A673 (cell line): ENCODE results near the gene RP9. TPM values are rescaled to one million over a fixed set of nuclear protein-coding genes. Genes with fewer than 3 reads are reported as not detected.

Experiments
- BruUV-seq: library from RNA; stranded (reverse); fragments of 400-500 nt; replicated peaks from 2 replicates; lab custom pipeline; 2021; lab: Mats Ljungman, UMichigan
- CTCF ChIA-PET: fragments of 300-600 bp; sonication (Branson Sonifier 250); formaldehyde crosslinking; loops from one replicate; lab custom pipeline; 2022; ENCODE audit warnings: antibody characterized with exemption; lab: Charles Lee
- POLR2A ChIA-PET: fragments of 300-600 bp; sonication (Branson Sonifier 250); formaldehyde crosslinking; loops from one replicate; lab custom pipeline; 2022; ENCODE audit warnings: antibody characterized with exemption; ENCODE audit not compliant: low non-redundant PET; lab: Charles Lee
- DNase-seq: peaks from one replicate; pipeline ENCODE4 v3.0.0-alpha.2; 2015; ENCODE audit warnings: low spot score
- H3K27ac ChIP-seq: fragments of 200-600 bp; sonication (generic); 2 replicates; pipeline ENCODE4 v1.5.1; 2016; ENCODE audit warnings: mixed run types, low read depth, mild to moderate bottlenecking, mixed read lengths, antibody characterized with exemption, low read length; ENCODE audit not compliant: poor library complexity, severe bottlenecking
- H3K27me3 ChIP-seq: fragments of 200-600 bp; sonication (generic); replicated peaks from 2 replicates; pipeline ENCODE4 v1.6.1; 2017; ENCODE audit warnings: mixed run types, low read depth, mild to moderate bottlenecking, mixed read lengths, antibody characterized with exemption, low read length; ENCODE audit not compliant: insufficient read depth, poor library complexity
- H3K36me3 ChIP-seq: fragments of 200-600 bp; sonication (generic); 2 replicates; pipeline ENCODE4 v1.6.1; 2016; ENCODE audit warnings: mixed run types, mild to moderate bottlenecking, mixed read lengths, antibody characterized with exemption, low read length; ENCODE audit not compliant: insufficient read depth, poor library complexity, severe bottlenecking
- H3K4me1 ChIP-seq: fragments of 200-600 bp; sonication (generic); 2 replicates; pipeline ENCODE4 v1.6.1; 2017; ENCODE audit warnings: mixed run types, mild to moderate bottlenecking, mixed read lengths, antibody characterized with exemption, low read length; ENCODE audit not compliant: insufficient read depth, poor library complexity, severe bottlenecking
- H3K4me3 ChIP-seq: fragments of 200-600 bp; sonication (generic); 2 replicates; pipeline ENCODE4 v1.5.1; 2016; ENCODE audit warnings: low read depth, mixed run types, mild to moderate bottlenecking, mixed read lengths, low read length; ENCODE audit not compliant: poor library complexity, severe bottlenecking
- H3K9me3 ChIP-seq: fragments of 200-600 bp; sonication (generic); 2 replicates; pipeline ENCODE4 v1.6.1; 2016; ENCODE audit warnings: mixed run types, low read depth, mild to moderate bottlenecking, mixed read lengths, antibody characterized with exemption, low read length; ENCODE audit not compliant: poor library complexity, severe bottlenecking
- CTCF ChIP-seq: fragments of 300-800, 200-600 bp; sonication (generic); conservative IDR thresholded peaks from 2 replicates; pipeline ENCODE4 v1.5.1; 2017; ENCODE audit warnings: low read depth, mild to moderate bottlenecking, antibody characterized with exemption, low read length, moderate library complexity, mixed read lengths
- EZH2 ChIP-seq: fragments of 200-600 bp; sonication (generic); IDR thresholded peaks from 2 replicates; pipeline ENCODE4 v1.6.1; 2017; ENCODE audit warnings: borderline replicate concordance, low read depth, mild to moderate bottlenecking, mixed read lengths, antibody characterized with exemption, low read length; ENCODE audit not compliant: poor library complexity, severe bottlenecking
- intact Hi-C: fragments of 100-400 bp; cut with micrococcal nuclease; formaldehyde crosslinking; loops from one replicate; pipeline ENCODE4 v1.10.0; 2022; ENCODE audit not compliant: unreplicated experiment
- total RNA-seq: library from RNA; stranded (reverse); gene quantifications from 2 replicates; pipeline ENCODE4 v1.2.3, GENCODE V29; 2021

Gene RP9
- total RNA-seq, 1 experiment from 2014 or later: 29.5 TPM

GRCh38 chr7:33156441-33156840 is 47.2 kb upstream of the RP9 start:
- Histone ChIP-seq H3K9me3 (no peaks in the 10 kb centered on the region), H3K27me3 (no peaks in the 10 kb centered on the region), H3K36me3 (no peaks in the 10 kb centered on the region), H3K4me1 (no peaks in the 10 kb centered on the region), H3K4me3 (no peak overlapping the region), H3K27ac (no peak overlapping the region)
- intact Hi-C loops: no loop called here
- BruUV-seq: no TSS peak
- CTCF ChIA-PET: no interaction called here
- POLR2A ChIA-PET: no interaction called here
- TF ChIP-seq EZH2 (no peak), CTCF (no peak)
- DNase-seq: no peak

- no peak overlapping the region for H3K4me3 ChIP-seq
- H3K4me1 ChIP-seq: no peaks in the 10 kb centered on the region
- intact Hi-C loops: no loop called here
- TF ChIP-seq CTCF: no peak
- POLR2A ChIA-PET: no interaction called here
- CTCF ChIA-PET: no interaction called here
- no peaks in the 10 kb centered on the region for H3K27me3 ChIP-seq
- no peaks in the 10 kb centered on the region for H3K9me3 ChIP-seq
- no TSS peak for BruUV-seq
- no peak for DNase-seq
- H3K36me3 ChIP-seq: no peaks in the 10 kb centered on the region
- no peak overlapping the region for H3K27ac ChIP-seq
These were observed 46.6 kb upstream of the RP9 start for GRCh38 chr7:33155811-33156210.

GRCh38 chr7:33152087-33152486 is 42.9 kb upstream of the RP9 start:
- TF ChIP-seq CTCF: no peak
- no peak for TF ChIP-seq EZH2
- DNase-seq: no peak
- ChIA-PET POLR2A (no interaction called here), CTCF (no interaction called here)
- Histone ChIP-seq H3K4me3 (no peak overlapping the region), H3K36me3 (no peaks in the 10 kb centered on the region), H3K27ac (no peak overlapping the region), H3K9me3 (no peaks in the 10 kb centered on the region), H3K4me1 (no peaks in the 10 kb centered on the region), H3K27me3 (no peaks in the 10 kb centered on the region)
- intact Hi-C loops: no loop called here
- BruUV-seq: no TSS peak
